Bronchial epithelial cell (primary cell): Measurements from ENCODE around the gene ECPAS. TPM values are rescaled to one million over a fixed set of nuclear protein-coding genes. Genes with fewer than 3 reads are reported as not detected.
A peak's percentile ranks its signal among the peaks of the same experiment; 100 is the strongest.

Experiments
- DNase-seq: peaks from one replicate; pipeline ENCODE4 v3.0.0-alpha.2; 2010; ENCODE audit warnings: low read depth
- FAIRE-seq: peaks from 2 replicates; lab custom pipeline; 2011; peaks lifted over from hg19 to GRCh38; lab: Jason Lieb, UNC
- H3K27me3 ChIP-seq: 2 replicates; pipeline ENCODE4 v1.5.1; 2011; ENCODE audit warnings: low read length; ENCODE audit not compliant: control insufficient read depth, insufficient read depth
- H3K36me3 ChIP-seq: 2 replicates; pipeline ENCODE4 v1.5.1; 2011; ENCODE audit warnings: low read length; ENCODE audit not compliant: control insufficient read depth, insufficient read depth
- H3K4me3 ChIP-seq: 2 replicates; pipeline ENCODE4 v1.5.1; 2011; ENCODE audit warnings: mild to moderate bottlenecking, low read depth, low read length, control low read depth
- total RNA-seq: library from RNA; depleted of rRNA; stranded (reverse); fragments of >200 nt; gene quantifications from 2 replicates; pipeline ENCODE4 v1.2.1, GENCODE V29; 2014
- TF ChIP-seq, protein P1 (sequence below): IDR thresholded peaks from 2 replicates; pipeline ENCODE4 v1.5.1; 2011; ENCODE audit warnings: mild to moderate bottlenecking, moderate library complexity, low read length, control low read depth, inconsistent platforms; ENCODE audit not compliant: insufficient read depth, severe bottlenecking

ECPAS gene
- total RNA-seq, 1 donor from 2014 or later = 102 TPM

DNA sequence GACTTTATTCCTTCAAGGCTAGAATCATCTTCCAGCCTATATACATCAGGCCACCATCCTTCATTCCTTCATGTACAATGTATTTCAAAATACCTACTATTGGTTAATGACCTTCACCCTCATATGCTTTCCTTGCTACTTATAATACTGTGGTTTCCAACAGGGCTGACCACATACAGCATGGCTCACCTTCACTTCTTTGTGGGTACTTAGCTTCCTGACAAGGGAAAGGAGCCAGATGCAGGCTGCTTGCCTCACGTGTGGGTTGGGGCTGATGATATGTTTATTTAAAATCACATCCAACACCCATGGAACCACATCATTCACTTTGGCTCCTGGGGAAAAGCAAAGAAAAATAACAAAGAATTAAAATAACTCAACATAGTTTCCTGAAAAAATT is 90.2 kb downstream of the ECPAS start:
- FAIRE-seq (no peak), DNase-seq (no peak)
- no peak overlapping the region for H3K4me3 ChIP-seq
- no peaks in the 10 kb centered on the region for H3K27me3 ChIP-seq
- H3K36me3 ChIP-seq = peaks cover 22% of the 10 kb centered on the region
- TF ChIP-seq, protein P1, sequence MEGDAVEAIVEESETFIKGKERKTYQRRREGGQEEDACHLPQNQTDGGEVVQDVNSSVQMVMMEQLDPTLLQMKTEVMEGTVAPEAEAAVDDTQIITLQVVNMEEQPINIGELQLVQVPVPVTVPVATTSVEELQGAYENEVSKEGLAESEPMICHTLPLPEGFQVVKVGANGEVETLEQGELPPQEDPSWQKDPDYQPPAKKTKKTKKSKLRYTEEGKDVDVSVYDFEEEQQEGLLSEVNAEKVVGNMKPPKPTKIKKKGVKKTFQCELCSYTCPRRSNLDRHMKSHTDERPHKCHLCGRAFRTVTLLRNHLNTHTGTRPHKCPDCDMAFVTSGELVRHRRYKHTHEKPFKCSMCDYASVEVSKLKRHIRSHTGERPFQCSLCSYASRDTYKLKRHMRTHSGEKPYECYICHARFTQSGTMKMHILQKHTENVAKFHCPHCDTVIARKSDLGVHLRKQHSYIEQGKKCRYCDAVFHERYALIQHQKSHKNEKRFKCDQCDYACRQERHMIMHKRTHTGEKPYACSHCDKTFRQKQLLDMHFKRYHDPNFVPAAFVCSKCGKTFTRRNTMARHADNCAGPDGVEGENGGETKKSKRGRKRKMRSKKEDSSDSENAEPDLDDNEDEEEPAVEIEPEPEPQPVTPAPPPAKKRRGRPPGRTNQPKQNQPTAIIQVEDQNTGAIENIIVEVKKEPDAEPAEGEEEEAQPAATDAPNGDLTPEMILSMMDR = no peak

DNA sequence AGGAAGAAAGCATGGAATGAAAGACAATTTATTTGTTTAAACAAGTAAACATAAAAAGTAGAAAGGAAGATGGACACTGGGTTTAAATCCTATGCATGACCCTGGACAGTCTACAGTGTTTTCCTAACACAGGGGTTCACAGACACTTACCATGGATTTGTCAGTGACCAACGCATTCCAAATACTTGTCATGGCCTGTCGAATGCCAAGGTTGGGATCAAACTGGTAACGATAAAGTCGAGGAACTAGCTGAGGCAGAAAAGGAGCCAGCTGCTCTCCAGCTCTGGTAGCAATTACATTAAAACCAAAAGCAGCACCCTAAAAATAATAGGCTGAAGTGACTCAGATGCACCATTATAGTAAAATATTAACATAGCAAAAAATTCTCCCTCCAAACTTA is 94.8 kb downstream of the ECPAS start:
- FAIRE-seq (no peak), DNase-seq (peak; percentile 35)
- peaks cover 17% of the 10 kb centered on the region for H3K36me3 ChIP-seq

DNA sequence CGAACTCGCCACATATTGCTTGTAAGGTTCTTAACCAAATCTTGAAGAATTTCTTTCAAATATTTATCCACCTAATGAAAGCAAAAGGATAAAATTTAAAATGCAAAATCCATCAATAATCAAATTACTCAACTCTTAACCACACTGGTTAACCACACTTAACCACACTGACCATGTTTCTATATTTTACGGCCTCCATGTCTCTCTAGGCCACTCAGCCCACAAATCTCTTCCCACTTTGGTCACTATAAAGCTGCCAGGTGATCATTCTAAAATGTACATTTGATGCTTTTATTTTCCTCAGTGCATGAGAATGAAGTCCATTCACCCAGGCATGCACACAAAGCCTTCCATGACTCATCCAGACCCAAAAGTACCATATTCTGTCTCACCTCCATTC is 97.8 kb downstream of the ECPAS start:
- TF ChIP-seq, protein P1 = no peak
- no peaks in the 10 kb centered on the region for H3K27me3 ChIP-seq
- FAIRE-seq (no peak), DNase-seq (no peak)
- H3K4me3 ChIP-seq = no peak overlapping the region
- peaks cover 19% of the 10 kb centered on the region for H3K36me3 ChIP-seq

More for the DNA sequence above, 94.8 kb downstream of the ECPAS start:
- Histone ChIP-seq H3K27me3 (no peaks in the 10 kb centered on the region), H3K4me3 (no peak overlapping the region)
- TF ChIP-seq, protein P1 = no peak

DNA sequence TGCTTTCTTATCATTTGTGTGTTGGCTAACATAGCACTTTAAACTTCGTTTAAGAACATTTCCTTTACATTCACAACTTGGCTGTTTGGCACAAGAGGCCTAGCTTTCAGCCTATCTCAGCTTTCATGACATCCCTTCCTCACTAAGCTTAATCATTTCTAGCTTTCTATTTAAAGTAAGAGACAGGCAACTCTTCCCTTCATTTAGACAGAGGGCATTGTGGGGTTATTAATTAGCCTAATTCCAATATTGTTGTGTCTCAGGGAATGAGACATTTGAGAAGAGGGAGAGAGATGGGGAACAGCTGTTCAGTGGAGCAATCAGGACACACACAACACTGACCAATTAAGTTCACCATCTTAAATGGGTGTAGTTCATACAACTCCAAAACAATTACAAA is 103.2 kb downstream of the ECPAS start:
- no peak for DNase-seq
- TF ChIP-seq, protein P1 = no peak
- FAIRE-seq = no peak
- Histone ChIP-seq H3K4me3 (no peak overlapping the region), H3K27me3 (no peaks in the 10 kb centered on the region), H3K36me3 (peaks cover 9% of the 10 kb centered on the region)

DNA sequence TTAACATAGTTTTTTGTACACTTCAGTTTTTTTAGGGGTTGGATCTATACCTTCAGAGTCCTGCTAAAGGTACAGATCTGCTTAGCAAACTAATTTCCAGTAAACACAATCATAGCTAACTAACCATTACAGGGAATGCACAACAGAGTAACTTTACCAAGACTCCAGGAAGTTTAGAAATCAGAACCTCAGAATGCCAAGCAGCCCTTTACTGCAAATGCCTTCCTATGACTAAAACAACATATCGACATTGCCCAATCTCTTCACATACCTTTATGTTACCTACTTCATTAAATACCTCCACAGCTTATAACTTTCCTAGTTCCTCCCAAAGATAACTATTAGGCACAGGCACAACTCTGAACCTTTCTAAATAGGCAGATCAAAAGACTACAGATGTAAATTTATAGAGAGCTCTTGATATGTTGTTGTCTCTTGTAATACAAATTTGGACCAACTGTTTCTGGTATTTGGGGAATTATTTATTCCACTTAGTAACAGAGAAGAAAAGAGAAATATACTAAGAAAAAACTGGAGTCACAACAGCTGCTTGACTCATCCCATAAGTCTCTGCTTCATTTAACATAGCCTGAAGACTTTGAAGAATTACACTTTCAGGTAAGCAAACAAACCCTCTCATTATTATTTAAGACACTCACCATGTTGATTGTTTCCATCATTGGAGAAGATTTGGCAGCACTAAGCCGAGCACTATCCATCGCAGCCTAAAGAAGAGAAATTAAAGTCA is 108.2 kb downstream of the ECPAS start:
- Histone ChIP-seq H3K4me3 (no peak overlapping the region), H3K27me3 (no peaks in the 10 kb centered on the region), H3K36me3 (peaks cover 13% of the 10 kb centered on the region)
- no peak for FAIRE-seq
- TF ChIP-seq, protein P1 = no peak
- DNase-seq = peak; percentile 87

DNA sequence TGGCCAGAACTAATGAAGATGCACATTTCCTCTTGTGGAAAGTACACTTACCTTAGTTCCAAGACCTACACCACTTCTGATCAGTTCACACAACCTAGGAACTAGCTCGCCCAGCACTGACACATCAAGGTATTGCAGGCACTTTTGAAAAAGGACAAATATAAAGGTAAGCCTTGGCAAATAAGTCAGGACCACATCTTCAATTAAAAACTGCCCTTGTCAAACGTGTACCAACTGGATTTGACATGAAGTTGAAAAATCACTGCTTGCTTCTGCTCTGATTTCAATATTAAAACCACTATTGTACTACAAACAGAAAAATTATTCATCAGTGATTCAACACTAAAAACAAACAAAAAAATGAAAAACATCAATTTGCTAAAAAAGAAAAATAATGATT is 109.1 kb downstream of the ECPAS start:
- TF ChIP-seq, protein P1 = no peak
- DNase-seq = peak; percentile 78
- no peak for FAIRE-seq
- Histone ChIP-seq H3K4me3 (no peak overlapping the region), H3K36me3 (peaks cover 14% of the 10 kb centered on the region), H3K27me3 (no peaks in the 10 kb centered on the region)
